Measurements from ENCODE around the gene CDYL.
A peak's percentile ranks its signal among the peaks of the same experiment; 100 is the strongest.

The CDYL gene
- total RNA-seq = 21.1 to 28.9 (median 23.7) reads per million in 4 donors

DNA sequence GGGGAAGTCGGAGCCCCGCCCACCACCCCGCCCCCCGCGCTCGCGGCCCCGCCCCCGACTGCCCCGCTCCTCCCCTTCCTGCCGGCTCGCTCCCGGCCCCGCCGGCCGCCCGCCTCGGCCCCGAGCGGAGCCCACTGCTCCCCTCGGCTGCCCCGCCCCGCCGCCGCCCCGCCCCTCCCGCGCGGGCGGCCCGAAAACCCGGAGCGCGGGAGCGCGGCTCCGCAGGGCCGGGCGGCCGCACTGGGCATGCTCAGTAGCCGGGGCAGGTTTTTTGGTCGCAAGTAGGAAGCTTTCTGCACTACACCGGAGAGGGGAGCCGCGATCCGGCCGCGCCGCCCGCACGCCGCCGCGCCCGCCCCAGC lies at the start of gene CDYL:
Gene CDYL, plus strand, starts transcription at position 274 of the 362 bp plus-strand sequence. CDS start 380 bp downstream, outside the sequence.
- DNase-seq = peak; percentile 76 to 89 (median 83)

GRCh38 chr6:4726645-4727044 lies 49.6 kb upstream of the CDYL start:
- no peak for DNase-seq

DNA sequence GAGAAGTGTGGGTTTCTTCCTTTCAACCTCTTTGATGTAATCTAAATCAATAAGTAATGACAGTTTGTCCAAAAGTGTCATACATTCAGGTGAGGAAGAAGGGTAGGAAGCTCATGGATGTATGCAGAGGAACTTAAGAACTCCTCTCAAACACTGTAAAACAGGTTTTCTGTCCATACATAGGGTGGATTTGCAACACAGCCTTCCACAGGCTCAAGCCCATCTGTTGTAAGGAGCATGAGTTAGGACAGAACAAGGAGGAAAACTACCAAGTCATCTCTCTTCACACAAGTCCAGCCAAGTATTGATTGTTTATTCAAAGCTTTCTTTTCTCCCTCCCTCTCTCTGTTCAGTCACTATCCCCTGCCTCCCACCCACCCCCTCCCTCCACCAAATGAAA lies 49.0 kb upstream of the CDYL start:
- DNase-seq = no peak

- peak in 1 of 5 donors; percentile 12 for DNase-seq
Observed at GRCh38 chr6:4727671-4728435, 48.4 kb upstream of the CDYL start.

DNA sequence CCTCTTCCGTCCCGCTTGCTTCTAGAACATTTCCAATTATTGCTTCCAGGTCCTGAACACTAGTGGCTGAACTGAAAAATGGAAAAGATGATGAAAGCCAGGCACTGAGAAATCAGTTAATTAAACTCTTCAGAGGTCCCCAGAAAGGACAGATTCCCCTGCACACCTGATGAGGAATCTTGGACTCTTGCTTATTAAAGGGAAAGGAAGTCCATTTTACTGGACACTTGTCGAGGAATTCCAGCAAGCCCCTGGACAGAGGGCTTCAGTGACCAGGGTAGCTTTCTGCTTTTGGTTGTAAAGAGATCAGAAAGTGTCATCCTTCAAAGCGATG lies 47.8 kb upstream of the CDYL start:
- DNase-seq = no peak

- no peak for DNase-seq
Observed at GRCh38 chr6:4728926-4729325, 47.3 kb upstream of the CDYL start.

- no peak for DNase-seq
Observed at GRCh38 chr6:4731996-4732395, 44.2 kb upstream of the CDYL start.

DNA sequence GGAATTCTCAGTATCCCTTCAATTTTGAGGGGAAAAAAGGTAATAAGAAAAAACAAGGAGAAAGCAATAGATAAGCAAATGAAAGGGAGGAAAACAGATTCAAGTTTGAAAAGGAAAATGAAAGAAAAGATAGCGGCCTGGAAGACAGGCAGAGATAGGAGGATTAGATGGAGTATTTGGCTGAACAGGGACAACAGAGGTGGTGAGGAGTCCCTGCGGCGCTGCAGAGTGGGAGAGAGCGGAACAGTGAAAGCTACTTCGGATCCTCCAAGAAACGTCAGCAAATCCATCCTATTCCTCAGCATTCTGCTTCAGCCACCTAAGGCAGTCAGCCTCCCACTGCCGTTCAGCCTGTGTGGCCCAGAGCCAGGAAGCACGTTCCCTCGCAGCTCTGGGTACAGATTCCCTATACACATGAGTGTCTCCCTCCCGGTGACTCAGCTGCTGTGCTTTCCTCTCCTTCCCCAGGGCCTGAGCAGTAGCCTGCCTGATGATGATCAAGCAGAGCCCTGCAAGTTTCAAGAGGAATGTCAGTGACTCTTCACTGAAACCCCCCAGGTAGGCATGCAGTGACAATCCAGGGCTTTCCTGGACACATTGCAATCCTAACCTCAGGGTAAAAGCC lies 43.4 kb upstream of the CDYL start:
- DNase-seq = no peak

DNA sequence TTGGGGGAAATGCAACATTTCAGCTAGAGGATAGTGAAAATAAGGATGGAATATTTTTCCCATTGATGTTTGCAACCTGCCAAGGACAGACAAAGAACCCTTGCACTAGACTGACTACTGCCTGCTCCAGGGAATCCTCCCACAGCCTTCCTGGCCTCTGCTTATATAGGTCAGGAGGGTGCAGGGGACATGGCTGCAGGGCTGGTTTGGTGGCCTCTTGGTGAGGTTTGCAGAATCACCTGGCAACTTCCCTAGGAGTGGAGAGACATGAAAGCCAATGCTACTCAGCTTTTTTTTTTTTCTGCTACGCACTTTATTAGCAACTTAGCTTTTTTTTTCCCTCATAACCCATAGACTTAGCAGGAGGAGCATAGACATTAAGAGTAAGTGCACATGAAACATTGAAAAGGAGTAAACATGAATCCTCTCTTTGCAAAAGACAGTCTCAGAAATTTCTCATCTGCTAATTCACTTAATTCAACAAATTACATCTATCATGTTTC lies 39.8 kb upstream of the CDYL start:
- no peak for DNase-seq

GRCh38 chr6:4740032-4740431 lies 36.2 kb upstream of the CDYL start:
- no peak for DNase-seq

GRCh38 chr6:4743062-4743461 lies 33.1 kb upstream of the CDYL start:
- DNase-seq = no peak

DNA sequence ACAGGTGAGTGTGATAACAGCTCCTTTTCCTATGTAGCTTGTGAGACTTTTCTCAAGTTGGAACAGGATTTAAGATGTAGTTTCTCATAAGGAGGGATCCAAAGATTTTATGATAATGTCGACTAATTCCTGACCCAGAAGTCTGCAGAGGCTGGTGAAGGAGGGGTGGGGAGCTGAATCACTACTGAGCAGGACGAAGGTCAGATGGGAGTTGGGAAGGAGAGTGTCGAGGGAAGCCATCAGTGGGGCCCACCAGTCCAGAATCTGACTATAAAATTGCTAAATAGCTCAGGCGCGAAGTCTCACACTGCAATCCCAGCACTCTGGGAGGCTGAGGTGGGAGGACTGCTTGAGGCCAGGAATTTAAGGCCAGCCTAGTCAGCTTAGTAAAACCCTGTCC lies 32.3 kb upstream of the CDYL start:
- DNase-seq = no peak

GRCh38 chr6:4747588-4747987 lies 28.6 kb upstream of the CDYL start:
- no peak for DNase-seq

DNA sequence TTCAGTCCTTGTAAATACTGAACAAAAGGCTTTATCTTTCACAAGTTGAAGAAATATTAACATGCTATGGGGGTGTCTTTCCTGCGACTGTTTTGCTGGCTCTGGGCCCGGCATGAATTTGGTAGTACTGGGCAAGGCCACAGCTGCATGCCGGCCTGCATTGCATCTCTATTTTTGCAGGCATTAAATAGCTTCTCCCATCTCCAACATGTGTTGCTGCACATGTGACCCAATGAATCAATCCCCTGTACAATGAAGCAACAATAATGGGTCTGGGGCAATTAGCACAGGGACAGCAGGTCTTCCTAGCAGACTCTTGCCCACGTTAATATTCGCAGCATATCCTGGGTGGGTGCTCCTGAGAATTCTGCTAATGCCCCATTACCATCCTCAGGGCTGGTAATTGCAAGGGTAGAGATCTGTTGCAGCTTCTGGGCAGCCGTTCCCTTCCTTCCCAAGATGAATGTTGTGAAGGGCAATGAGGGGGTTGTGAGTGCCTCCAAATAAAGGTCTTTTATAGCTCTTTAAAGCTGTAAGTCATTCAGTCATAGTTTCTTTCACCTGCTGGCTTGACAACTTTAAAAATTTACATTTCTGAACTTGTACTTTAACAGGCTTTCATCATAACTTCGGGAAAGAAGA lies 24.3 kb upstream of the CDYL start:
- DNase-seq = no peak

GRCh38 chr6:4756247-4756646 lies 20.0 kb upstream of the CDYL start:
- no peak for DNase-seq

GRCh38 chr6:4759997-4760396 lies 16.2 kb upstream of the CDYL start:
- no peak for DNase-seq

- DNase-seq = no peak
Observed at GRCh38 chr6:4760773-4761172, 15.4 kb upstream of the CDYL start.

GRCh38 chr6:4762294-4762693 lies 13.9 kb upstream of the CDYL start:
- DNase-seq = no peak

GRCh38 chr6:4763921-4764320 lies 12.3 kb upstream of the CDYL start:
- DNase-seq = no peak

DNA sequence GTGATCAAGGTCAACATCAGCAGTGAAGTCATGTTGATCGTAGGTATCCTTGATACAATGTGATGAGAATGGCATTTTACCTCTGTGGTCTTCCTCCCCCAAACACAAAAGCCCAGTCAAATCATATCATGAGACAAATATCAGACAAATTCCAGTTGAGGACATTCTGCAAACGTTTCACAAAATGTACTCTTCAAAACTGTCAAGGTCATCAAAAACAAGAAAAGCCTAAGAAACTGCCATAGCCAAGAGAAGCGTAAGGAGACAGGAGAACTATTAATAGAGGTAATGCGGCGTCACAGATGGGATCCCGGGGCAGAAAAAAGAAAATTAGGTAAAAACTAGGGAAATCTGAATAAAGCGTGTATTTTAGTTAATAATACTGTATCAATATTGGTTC lies 7.4 kb upstream of the CDYL start:
- no peak for DNase-seq

DNA sequence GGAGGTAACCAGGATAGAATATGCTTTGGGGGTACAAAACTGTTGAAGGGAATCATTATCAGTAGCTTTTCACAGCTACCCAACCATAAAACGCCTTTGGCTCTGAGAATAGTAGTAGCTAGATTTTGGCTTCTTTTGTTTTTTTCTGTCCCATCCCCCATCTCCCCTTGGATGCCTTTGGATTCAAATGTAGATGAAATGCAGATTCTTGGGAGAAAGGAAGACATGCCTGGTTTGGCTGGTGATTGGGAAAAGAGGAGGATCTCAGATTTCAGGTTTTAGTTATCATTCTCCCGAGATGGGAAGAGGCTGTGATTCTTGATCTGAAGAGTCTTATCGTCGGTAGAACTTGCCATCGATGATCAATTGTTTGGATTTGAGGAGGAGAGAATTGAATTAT lies 3.5 kb upstream of the CDYL start:
- DNase-seq = no peak

GRCh38 chr6:4773181-4773580 lies 3.0 kb upstream of the CDYL start:
- no peak for DNase-seq

GRCh38 chr6:4774296-4774695 lies 1.9 kb upstream of the CDYL start:
- DNase-seq = no peak
